Calu3 (cell line): ENCODE results near the gene PPP1R14C. TPM values are rescaled to one million over a fixed set of nuclear protein-coding genes. Genes with fewer than 3 reads are reported as not detected.

Experiments
- BruUV-seq: library from RNA; stranded (reverse); fragments of 400-500 nt; replicated peaks from 2 replicates; lab custom pipeline; 2021; lab: Mats Ljungman, UMichigan
- CTCF ChIA-PET: fragments of 300-600 bp; sonication (Branson Sonifier 250); formaldehyde crosslinking; loops from one replicate; lab custom pipeline; 2022; ENCODE audit warnings: antibody characterized with exemption; lab: Charles Lee
- DNase-seq: peaks from one replicate; pipeline ENCODE4 v3.0.0; 2022
- H3K27ac Mint-ChIP-seq: one replicate; pipeline ENCODE4 v1.8.0; 2022; ENCODE audit warnings: mixed read lengths; ENCODE audit not compliant: unreplicated experiment
- H3K27me3 Mint-ChIP-seq: one replicate; pipeline ENCODE4 v1.8.0; 2022; ENCODE audit warnings: mixed read lengths; ENCODE audit not compliant: unreplicated experiment
- H3K36me3 Mint-ChIP-seq: one replicate; pipeline ENCODE4 v1.8.0; 2022; ENCODE audit warnings: mild to moderate bottlenecking, moderate library complexity, mixed read lengths; ENCODE audit not compliant: insufficient read depth, unreplicated experiment
- H3K4me1 Mint-ChIP-seq: one replicate; pipeline ENCODE4 v1.8.0; 2022; ENCODE audit warnings: mild to moderate bottlenecking, low read depth, mixed read lengths; ENCODE audit not compliant: unreplicated experiment
- H3K4me3 Mint-ChIP-seq: one replicate; pipeline ENCODE4 v1.8.0; 2022; ENCODE audit warnings: mild to moderate bottlenecking, low read depth, moderate library complexity, mixed read lengths; ENCODE audit not compliant: unreplicated experiment
- H3K9me3 Mint-ChIP-seq: one replicate; pipeline ENCODE4 v1.8.0; 2022; ENCODE audit warnings: low read depth, mixed read lengths; ENCODE audit not compliant: unreplicated experiment
- intact Hi-C: fragments of 100-400 bp; cut with micrococcal nuclease; formaldehyde crosslinking; loops from one replicate; pipeline ENCODE4 v1.10.0; 2022; ENCODE audit not compliant: unreplicated experiment
- total RNA-seq: library from RNA; stranded (reverse); gene quantifications from 2 replicates; pipeline ENCODE4 v1.2.3, GENCODE V29; 2022
- TF ChIP-seq, protein P1 (sequence below): fragments of 200-600 bp; IDR thresholded peaks from one replicate; pipeline ENCODE4 v1.8.0; 2022; ENCODE audit warnings: antibody characterized with exemption; ENCODE audit not compliant: unreplicated experiment

The PPP1R14C gene
- total RNA-seq, 1 experiment from 2014 or later = 3.6 TPM

DNA sequence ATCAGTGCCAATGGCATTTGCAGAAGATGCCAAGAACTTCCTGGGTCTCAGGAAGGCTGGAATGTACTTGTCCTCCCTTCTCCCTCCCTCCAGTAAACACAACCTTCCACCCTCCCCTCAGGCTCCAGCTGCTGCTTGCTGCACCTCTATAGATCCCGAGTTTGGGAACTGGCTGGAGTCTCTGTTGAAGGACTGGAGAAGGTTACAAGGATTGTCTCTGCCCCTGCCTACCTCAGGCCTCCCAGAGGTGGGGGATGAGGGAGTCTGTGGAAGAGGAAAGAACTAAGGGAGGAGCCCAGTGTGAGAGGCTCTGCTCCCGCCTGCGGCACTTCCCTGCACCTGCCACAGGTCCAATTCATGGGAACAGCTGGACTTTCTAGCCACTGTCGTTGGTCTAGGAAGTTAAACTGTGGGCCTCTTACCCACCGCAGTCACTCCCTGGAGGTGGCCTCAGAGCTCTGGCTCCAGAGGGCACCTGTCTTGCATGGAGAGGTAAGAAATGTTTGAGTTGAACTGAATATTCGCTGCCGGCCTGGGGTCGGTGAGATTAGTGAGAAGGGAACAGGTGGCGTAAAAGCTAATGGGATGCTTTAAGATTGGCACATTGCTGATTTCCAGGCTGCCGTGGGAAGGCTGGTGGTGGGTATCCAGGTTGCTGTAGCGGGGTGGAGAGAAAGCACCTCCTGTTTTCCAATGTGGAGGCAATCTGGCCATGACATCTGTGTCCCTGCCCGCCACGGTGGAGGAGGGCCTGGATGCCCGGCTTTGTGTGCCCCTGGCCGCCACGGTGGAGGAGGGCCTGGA lies 54.3 kb downstream of the PPP1R14C start:
- no peak overlapping the region for H3K27ac Mint-ChIP-seq
- CTCF ChIA-PET = interaction anchor here (0.7 kb wide), 1 partner anchor 138 kb away, joined by 3 read pairs; no protein-coding TSS in a partner anchor

DNA sequence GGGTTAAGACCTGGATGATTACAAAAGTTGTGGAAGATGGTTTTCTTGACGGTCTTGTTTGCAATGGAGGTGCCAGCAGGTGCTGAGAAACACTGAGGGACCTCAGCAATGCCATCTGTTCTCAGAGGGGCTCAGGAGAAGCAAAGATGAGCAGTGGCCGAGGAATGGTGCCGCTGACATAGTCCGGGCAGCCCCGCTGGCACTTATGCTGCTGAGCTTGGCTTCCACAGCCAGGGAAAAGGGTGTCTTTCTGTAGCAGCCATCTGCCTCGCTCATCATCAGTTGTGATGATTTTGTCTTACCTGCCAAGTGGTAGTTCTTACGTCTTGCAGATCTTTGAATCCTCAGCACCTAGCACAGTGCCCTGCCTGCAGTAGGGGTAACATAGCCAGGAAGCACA lies 55.7 kb downstream of the PPP1R14C start:
- intact Hi-C loops = no loop called here
- Mint-ChIP-seq H3K4me3 (no peak overlapping the region), H3K27ac (no peak overlapping the region), H3K27me3 (no peaks in the 10 kb centered on the region), H3K9me3 (no peaks in the 10 kb centered on the region), H3K4me1 (peaks cover 29% of the 10 kb centered on the region), H3K36me3 (peaks cover 5% of the 10 kb centered on the region)
- CTCF ChIA-PET = no interaction called here
- TF ChIP-seq, protein P1, sequence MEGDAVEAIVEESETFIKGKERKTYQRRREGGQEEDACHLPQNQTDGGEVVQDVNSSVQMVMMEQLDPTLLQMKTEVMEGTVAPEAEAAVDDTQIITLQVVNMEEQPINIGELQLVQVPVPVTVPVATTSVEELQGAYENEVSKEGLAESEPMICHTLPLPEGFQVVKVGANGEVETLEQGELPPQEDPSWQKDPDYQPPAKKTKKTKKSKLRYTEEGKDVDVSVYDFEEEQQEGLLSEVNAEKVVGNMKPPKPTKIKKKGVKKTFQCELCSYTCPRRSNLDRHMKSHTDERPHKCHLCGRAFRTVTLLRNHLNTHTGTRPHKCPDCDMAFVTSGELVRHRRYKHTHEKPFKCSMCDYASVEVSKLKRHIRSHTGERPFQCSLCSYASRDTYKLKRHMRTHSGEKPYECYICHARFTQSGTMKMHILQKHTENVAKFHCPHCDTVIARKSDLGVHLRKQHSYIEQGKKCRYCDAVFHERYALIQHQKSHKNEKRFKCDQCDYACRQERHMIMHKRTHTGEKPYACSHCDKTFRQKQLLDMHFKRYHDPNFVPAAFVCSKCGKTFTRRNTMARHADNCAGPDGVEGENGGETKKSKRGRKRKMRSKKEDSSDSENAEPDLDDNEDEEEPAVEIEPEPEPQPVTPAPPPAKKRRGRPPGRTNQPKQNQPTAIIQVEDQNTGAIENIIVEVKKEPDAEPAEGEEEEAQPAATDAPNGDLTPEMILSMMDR = no peak
- no peak for DNase-seq
- no TSS peak for BruUV-seq

More for the DNA sequence above, 54.3 kb downstream of the PPP1R14C start:
- Mint-ChIP-seq H3K4me1 (peaks cover 15% of the 10 kb centered on the region), H3K27me3 (no peaks in the 10 kb centered on the region), H3K36me3 (no peaks in the 10 kb centered on the region), H3K9me3 (no peaks in the 10 kb centered on the region), H3K4me3 (no peak overlapping the region)
- no TSS peak for BruUV-seq
- intact Hi-C loops = no loop called here
- TF ChIP-seq, protein P1 = no peak
- no peak for DNase-seq

DNA sequence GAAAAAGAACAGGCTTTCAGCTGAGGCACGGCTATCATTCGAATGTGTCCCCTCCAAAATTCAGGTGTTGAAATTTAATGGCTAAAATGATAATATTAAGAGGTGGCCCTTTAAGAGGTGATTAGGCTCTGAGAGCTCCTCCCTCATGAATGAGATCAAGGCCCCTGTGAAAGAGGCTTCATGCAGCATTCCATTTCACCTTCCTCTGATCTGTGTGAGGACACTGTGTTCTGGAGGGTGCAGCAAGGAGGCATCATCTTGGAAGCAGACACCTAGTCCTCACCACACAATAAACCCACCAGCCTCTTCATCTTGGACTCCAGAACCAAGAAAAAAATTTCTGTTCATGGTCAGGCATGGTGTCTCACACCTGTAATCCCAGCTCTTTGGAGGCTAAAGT lies 56.4 kb downstream of the PPP1R14C start:
- no peaks in the 10 kb centered on the region for H3K27me3 Mint-ChIP-seq

GRCh38 chr6:150200428-150201100 lies 57.7 kb downstream of the PPP1R14C start:
- no peak overlapping the region for H3K27ac Mint-ChIP-seq
- no TSS peak for BruUV-seq
- peaks cover 29% of the 10 kb centered on the region for H3K4me1 Mint-ChIP-seq
- H3K4me3 Mint-ChIP-seq = no peak overlapping the region
- H3K27me3 Mint-ChIP-seq = no peaks in the 10 kb centered on the region
- no peaks in the 10 kb centered on the region for H3K9me3 Mint-ChIP-seq
- TF ChIP-seq, protein P1 = no peak
- intact Hi-C loops = no loop called here
- H3K36me3 Mint-ChIP-seq = peaks cover 5% of the 10 kb centered on the region
- DNase-seq = no peak
- CTCF ChIA-PET = no interaction called here

More for the DNA sequence above, 56.4 kb downstream of the PPP1R14C start:
- CTCF ChIA-PET = interaction anchor here (0.6 kb wide), 1 partner anchor 82 kb away, joined by 4 read pairs; no protein-coding TSS in a partner anchor
- BruUV-seq = no TSS peak
- peaks cover 29% of the 10 kb centered on the region for H3K4me1 Mint-ChIP-seq
- intact Hi-C loops = loop anchor here (1.0 kb wide), 1 partner anchor 24 kb away; no protein-coding TSS in a partner anchor
- H3K27ac Mint-ChIP-seq = no peak overlapping the region
- no peaks in the 10 kb centered on the region for H3K9me3 Mint-ChIP-seq
- peaks cover 5% of the 10 kb centered on the region for H3K36me3 Mint-ChIP-seq
- TF ChIP-seq, protein P1 = no peak
- DNase-seq = no peak
- no peak overlapping the region for H3K4me3 Mint-ChIP-seq
